NCI-H748 (cell line): ENCODE data around the gene C2orf76.
"Not testable (repeated sequence)": the region's sequence is repeated elsewhere in the genome, so short reads cannot be mapped to it uniquely, and the experiment has no call there.

ENCODE experiments used
- DNase-seq: peaks from one replicate; lab custom pipeline; 2025; ENCODE audit not compliant: unreplicated experiment; lab: John Stamatoyannopoulos, UW

Gene C2orf76

GRCh38 chr2:119366649-119367471 is at the start of gene C2orf76, which contains the start of gene DBI:
TSS of gene C2orf76 (minus strand) at chr2:119366834. CDS start at chr2:119339959, 26,875 bp downstream.
TSS of gene DBI (plus strand) at chr2:119366977. CDS start at chr2:119367052, 75 bp downstream.
- peak; percentile 94 for DNase-seq

- no peak for DNase-seq
These were observed 49.0 kb upstream of the C2orf76 start for GRCh38 chr2:119415630-119416029.

- no peak for DNase-seq
These were observed 48.3 kb upstream of the C2orf76 start for GRCh38 chr2:119414894-119415293.

- peak; percentile 27 for DNase-seq
These were observed 42.9 kb upstream of the C2orf76 start for GRCh38 chr2:119409506-119409905.

GRCh38 chr2:119408221-119408619 is 41.6 kb upstream of the C2orf76 start:
- DNase-seq: no peak

GRCh38 chr2:119407430-119408220 is 41.0 kb upstream of the C2orf76 start:
- DNase-seq: peak; percentile 25

- DNase-seq: no peak
These were observed 38.5 kb upstream of the C2orf76 start for GRCh38 chr2:119405151-119405550.

GRCh38 chr2:119403618-119404017 is 37.0 kb upstream of the C2orf76 start:
- DNase-seq: not testable (repeated sequence)

- no peak for DNase-seq
These were observed 36.3 kb upstream of the C2orf76 start for GRCh38 chr2:119402645-119403560.

- DNase-seq: no peak
These were observed 35.5 kb upstream of the C2orf76 start for GRCh38 chr2:119402106-119402505.

GRCh38 chr2:119397196-119397595 is 30.6 kb upstream of the C2orf76 start:
- no peak for DNase-seq

GRCh38 chr2:119393971-119394748 is 27.5 kb upstream of the C2orf76 start:
- no peak for DNase-seq

- DNase-seq: no peak
These were observed 23.1 kb upstream of the C2orf76 start for GRCh38 chr2:119389615-119390306.

- DNase-seq: no peak
These were observed 20.9 kb upstream of the C2orf76 start for GRCh38 chr2:119387381-119388129.

GRCh38 chr2:119385466-119385865 is 18.8 kb upstream of the C2orf76 start:
- DNase-seq: no peak

- no peak for DNase-seq
These were observed 18.3 kb upstream of the C2orf76 start for GRCh38 chr2:119384971-119385370.

GRCh38 chr2:119383410-119384140 is 16.9 kb upstream of the C2orf76 start:
- no peak for DNase-seq

GRCh38 chr2:119378566-119378965 is 11.9 kb upstream of the C2orf76 start:
- DNase-seq: no peak
